HT1080 (cell line): ENCODE data around the gene SCYL2. TPM values are rescaled to one million over a fixed set of nuclear protein-coding genes. Genes with fewer than 3 reads are reported as not detected.
"Not testable (repeated sequence)": the region's sequence is repeated elsewhere in the genome, so short reads cannot be mapped to it uniquely, and the experiment has no call there.

ENCODE experiments used
- DNase-seq: peaks from one replicate; pipeline ENCODE4 v3.0.0-alpha.2; 2015; ENCODE audit warnings: low read depth
- total RNA-seq: library from RNA; depleted of rRNA; stranded (reverse); fragments of >200 nt; shearing (Covaris generic); gene quantifications from 2 replicates; pipeline ENCODE4 v1.2.3, GENCODE V29; 2014

SCYL2 gene
- total RNA-seq, 1 experiment from 2014 or later: 23.6 TPM

- no peak for DNase-seq
Measured at GRCh38 chr12:100258127-100258526, 8.8 kb upstream of the SCYL2 start.

DNA sequence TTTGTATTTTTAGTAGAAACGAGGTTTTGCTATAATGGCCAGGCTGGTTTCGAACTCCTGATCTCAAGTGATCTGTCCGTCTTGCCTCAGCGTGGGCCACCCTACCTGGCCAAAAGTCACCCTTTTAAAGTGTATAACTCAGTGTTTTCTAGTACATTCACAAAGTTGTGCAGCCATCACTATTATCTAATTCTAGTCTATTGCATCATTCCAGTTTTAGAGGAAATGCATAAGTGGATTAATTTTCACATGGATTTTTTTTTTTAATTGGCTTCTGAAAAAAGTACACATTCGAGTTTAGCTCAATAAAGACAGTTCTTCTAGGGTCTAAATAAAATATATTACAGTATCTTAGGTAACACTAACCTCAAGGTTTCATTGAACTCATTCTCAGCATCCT, 3.8 kb upstream of the SCYL2 start:
- no peak for DNase-seq

- not testable (repeated sequence) for DNase-seq
Measured at GRCh38 chr12:100265107-100265506, 1.9 kb upstream of the SCYL2 start.

DNA sequence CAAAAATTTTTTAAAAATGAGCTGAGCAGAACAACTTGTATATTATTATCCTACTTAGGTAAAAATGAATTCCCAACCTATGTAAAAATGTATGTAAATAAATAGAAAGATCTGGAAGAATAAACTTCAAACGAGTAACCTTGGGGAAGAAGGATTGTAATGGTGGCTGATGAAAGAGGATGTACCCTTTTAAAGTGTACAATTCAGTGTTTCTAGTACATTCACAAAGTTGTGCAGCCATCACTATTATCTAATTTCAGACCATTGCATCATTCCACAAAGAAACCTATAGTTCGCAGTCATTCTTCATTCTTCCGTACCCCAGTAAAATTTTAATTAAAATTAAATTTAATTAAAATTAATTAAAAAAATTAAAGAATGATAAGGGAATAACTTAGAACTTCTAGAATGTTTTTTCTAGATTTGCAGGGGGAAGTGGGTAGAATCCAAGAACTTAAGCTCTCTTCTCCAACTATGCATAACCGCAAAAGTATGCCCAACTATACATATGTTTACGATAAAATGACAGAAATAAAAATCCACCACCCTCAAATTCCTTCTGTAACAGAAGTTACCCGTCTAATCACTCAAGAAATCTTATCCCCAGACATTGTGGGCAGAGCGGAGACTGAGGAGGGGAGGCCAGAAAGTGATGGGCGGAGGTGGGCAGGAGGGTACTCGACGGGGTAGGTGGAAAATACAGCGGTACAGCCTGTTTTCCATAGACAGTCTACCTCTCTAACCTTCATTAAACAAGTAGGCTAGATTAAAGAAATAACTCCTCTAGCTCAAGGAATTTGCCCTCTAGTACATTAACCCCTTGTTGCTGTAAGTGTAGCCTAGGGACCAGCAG, 1.0 kb upstream of the SCYL2 start:
- DNase-seq: no peak

DNA sequence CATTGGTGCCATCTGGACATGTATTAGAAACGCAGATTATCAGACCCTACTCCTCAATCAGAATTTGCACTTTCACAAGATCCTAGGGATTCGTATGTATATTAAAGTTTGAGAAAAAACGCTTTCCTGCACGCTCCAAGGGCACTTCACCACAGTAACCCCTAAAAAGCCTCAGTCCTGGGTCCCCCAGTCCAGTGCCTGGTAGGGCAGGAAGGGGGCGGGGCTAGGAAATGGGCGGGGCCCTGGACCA, 467 bp upstream of the SCYL2 start:
- DNase-seq: no peak

DNA sequence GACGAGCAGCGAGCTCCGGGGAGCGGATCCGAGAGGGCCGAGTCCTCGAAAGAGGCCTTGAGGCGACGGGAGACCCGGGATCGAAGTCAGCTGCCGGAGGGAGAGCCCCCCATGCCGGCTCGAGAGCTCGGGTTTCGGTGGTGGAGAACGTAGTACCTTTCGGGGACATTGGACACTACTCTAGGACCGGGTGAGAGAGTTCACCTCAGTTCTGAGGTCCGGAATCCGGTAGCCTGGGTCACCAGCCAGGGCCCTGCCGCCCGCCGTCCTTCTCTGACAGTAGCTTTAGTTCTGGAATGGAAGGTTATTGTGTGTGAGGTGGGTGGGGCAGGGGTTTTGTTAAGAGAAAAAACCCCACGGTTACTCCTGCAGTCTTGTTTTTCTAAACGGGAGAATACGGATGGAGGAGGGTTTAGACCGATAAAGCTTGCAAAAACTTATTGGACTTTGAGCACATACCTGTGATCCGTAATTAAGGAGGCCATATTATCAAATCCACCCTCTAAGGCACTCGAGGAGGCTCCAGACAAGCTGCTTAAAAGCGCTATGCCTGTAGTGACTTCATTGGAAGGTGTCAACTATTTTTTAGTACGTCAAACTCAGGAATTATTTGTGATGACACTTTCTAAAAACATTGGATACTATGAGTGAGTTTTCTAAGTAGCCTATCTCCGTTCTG, 765 bp downstream of the SCYL2 start:
- DNase-seq: peak; percentile 10

GRCh38 chr12:100268835-100269564, 2.0 kb downstream of the SCYL2 start:
- DNase-seq: peak; percentile 13

DNA sequence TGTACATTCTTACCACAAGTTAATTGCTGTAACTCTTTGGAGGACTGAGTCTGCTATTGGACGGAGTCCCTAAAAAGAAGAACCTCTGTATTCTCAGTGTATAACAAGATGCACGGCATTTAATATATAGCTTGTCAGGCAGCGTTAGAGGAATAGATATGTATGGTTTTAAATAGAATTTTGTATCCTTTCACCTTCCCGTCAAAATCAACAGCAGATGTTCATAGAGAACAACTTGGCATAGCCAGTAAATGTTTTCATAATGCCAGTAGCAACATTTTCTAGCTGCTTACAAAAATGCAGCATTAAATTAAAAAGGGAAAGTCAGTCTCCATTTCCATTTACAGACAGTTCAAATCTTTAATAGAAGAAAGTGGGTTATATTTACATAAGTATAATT, 6.8 kb downstream of the SCYL2 start:
- DNase-seq: no peak

GRCh38 chr12:100274291-100274690, 7.3 kb downstream of the SCYL2 start:
- no peak for DNase-seq

GRCh38 chr12:100279159-100279558, 12.2 kb downstream of the SCYL2 start:
- DNase-seq: no peak

- DNase-seq: no peak
Measured at GRCh38 chr12:100279607-100280244, 12.7 kb downstream of the SCYL2 start.

DNA sequence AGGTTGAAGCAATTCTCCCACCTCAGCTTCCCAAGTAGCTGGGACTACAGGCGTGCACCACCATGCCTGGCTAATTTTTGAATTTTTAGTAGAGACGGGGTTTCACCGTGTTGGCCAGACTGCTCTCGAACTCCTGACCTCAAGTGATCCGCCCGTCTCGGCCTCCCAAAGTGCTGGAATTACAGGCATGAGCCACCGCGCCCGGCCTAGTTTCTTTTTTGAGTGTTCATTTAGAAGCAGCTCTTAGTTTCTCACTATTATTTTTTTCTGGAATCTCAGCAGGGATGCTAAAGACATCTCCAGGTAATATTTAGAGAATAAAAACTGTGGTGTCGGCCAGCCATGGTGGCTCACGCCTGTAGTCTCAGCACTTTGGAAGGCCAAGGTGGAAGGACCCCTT, 17.6 kb downstream of the SCYL2 start:
- DNase-seq: not testable (repeated sequence)

DNA sequence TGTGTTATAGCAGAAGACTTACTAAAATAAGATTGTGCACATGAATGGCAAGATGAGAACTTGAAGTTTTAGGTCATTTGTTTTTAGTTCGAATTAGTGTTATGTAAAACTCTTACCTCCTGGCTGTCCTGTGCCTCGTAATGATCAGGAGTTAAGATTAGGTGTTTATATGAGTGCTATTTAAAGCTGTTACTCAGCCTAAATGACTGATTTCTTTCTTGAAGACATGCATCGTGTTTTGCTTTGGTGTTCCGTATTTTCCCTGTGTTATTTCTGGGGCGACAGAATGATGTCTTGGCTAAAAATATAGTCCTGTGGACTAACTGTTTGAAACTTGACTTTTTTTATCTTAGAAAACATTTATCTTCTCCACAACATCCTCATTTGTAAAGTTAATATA, 22.1 kb downstream of the SCYL2 start:
- DNase-seq: no peak

- DNase-seq: no peak
Measured at GRCh38 chr12:100290016-100290415, 23.0 kb downstream of the SCYL2 start.

GRCh38 chr12:100293017-100293416, 26.0 kb downstream of the SCYL2 start:
- DNase-seq: no peak

GRCh38 chr12:100294366-100294765, 27.4 kb downstream of the SCYL2 start:
- not testable (repeated sequence) for DNase-seq

- peak; percentile 41 for DNase-seq
Measured at GRCh38 chr12:100295764-100296555, 29.0 kb downstream of the SCYL2 start.

DNA sequence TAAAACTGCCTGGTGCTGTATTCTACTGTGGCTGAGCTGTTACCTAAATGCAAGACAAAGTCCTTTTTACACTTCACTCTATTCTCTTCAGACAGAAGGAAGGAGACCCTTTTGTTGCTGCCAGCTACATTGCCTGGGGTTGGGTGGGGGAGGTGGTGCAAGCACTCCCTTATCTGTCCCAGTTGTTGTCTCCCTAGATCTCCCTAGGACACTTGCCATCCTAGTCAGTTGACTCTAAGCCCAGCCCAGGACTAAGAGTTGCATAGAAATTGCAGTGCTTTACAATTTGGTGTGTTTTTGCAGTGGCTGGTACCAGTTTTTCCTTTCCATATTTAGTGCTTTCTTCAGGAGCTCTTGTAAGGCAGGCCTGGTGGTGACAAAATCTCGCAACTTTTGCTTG, 35.1 kb downstream of the SCYL2 start:
- DNase-seq: no peak

DNA sequence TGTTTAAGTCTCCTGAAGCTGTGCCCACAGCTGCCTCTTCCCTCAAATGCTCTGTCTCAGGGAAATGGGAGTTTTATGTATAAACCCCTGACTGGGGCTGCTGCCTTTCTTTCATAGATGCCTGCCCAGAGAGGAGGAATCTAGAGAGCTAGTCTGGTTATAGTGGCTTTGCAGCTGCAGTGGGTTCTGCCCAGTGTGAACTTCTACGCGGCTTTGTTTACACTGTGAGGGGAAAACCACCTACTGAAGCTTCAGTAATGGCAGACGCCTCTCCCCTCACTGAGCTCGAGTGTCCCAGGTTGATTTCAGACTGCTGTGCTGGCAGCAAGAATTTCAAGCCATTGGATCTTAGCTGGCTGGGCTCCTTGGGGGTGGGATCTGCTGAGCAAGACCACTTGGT, 36.9 kb downstream of the SCYL2 start:
- no peak for DNase-seq

DNA sequence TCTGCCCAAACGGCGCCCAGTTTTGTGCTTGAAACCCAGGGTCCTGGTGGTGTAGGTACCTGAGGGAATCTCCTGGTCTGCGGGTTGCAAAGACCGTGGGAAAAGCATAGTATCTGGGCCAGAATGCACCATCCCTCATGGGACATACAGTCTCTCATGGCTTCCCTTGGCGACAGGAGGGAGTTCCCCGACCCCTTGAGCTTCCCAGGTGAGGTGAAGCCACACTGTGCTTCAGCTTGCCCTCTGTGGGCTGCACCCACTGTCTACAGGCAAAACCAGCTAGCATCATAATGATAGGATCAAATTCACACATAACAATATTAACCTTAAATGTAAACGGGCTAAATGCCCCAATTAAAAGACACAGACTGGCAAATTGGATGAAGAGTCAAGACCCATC, 37.4 kb downstream of the SCYL2 start:
- not testable (repeated sequence) for DNase-seq

DNA sequence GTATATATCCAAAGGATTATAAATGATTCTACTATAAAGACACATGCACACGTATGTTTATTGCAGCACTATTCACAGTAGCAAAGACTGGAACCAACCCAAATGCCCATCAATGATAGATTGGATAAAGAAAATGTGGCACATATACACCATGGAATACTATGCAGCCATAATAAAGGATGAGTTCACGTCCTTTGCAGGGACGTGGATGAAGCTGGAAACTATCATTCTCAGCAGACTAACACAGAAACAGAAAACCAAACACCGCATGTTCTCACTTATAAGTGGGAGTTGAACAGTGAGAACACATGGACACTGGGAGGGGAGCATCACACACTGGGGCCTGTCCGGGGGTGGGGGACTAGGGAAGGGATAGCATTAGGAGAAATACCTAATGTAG, 41.2 kb downstream of the SCYL2 start:
- not testable (repeated sequence) for DNase-seq
